IPS DF 4.7 (cell line): Measurements from ENCODE around the gene MCMBP.
"Not testable (repeated sequence)": the region's sequence is repeated elsewhere in the genome, so short reads cannot be mapped to it uniquely, and the experiment has no call there.

Experiments used
- DNase-seq: peaks from one replicate; pipeline ENCODE4 v3.0.0-alpha.2; 2013; ENCODE audit warnings: low spot score; ENCODE audit errors: extremely low read depth

MCMBP gene

DNA sequence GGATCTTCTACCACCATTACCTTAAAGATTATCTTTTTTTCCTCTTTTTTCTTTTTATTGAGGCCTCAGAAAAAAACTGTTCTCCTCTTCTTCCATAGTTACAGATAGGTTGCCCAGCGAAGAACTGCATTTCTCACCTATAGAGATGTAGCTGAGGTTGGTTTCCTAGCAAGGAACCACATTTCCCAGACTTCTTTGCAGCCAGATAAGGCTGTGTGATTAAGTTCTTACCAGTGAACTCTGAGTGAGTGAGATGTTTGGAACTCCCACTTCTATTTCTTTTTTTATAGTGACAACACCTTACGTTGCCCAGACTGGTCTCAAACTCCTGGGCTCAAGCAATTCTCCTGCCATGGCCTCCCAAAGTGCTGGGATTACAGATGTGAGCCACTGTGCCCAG is 5.9 kb upstream of the MCMBP start:
- no peak for DNase-seq

DNA sequence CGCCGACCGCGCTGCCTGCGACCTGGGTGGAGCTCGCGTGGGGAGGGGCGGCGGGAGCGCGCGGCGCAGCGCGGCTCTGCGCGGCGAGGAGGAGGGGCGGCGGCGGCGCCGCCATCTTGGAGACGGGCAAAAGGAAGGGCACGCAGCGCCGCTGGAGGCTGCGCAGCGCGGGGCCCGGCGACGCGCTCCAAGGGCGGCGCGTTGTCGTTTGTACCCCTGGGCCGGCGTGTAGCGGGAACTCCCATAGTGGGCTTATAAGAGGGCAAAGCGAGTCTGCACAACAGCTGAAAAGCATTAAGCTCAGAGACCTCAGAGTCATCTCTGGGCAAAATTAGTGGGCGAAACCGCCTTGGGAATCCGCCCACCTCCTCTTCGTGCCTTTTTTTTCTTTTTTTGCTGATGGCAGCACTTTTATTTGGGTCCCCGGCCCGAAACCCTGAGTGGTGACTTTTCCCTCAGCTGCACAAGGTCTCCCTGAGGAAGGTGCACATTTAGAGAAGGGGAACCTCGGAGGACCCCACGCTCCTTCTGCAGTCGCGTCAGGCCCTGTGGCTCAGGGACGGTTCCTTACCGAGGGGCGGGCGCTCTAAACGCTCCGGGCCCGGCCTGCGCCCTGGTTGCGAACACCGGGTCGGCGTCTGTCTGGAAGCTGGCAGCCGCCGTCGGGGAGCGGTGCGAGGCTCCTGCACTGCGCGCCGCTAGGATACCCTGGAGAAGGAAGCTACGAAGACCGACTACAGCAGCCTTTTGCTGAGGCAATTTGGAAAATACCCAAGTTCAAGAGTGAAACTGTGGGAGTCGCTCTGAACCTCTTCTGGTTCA is 428 bp upstream of the MCMBP start:
- DNase-seq = no peak

DNA sequence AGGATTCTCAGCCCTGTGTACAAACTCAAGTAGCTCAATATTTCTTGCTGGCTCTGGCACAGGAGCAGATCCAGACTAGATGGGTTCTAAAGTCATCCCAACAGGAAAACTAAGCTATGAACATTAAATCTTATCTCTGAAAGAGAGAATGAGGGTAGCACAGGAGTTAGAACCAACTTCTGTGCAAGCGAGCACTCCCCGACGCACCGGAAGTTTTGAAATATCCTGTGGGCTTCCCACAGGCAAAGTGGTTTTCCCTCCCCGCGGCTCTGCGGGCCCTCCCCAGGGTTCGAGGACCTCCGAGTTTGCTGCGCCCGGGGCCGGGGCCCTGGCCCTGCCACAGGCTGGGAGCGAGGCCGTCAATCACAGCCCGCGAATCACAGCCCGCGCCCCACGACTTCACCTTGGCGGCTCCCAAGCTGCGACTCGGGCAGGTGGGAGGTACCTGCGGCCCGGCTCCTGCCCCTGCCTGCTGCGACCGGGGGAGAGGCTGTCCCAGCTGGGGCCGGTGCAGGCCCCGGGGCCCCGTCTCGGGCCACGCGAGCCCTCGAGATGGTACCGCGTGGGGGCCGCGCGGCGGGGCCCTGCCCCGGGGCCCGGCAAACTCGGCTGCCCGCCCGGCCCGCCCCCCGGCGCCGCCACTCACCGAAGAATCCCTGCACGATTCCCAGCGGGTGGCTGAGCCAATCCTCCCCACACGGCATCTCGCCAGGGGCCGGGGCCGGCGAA is 598 bp downstream of the MCMBP start:
- no peak for DNase-seq

GRCh38 chr10:119869398-119869797 is 3.2 kb downstream of the MCMBP start:
- DNase-seq = not testable (repeated sequence)

DNA sequence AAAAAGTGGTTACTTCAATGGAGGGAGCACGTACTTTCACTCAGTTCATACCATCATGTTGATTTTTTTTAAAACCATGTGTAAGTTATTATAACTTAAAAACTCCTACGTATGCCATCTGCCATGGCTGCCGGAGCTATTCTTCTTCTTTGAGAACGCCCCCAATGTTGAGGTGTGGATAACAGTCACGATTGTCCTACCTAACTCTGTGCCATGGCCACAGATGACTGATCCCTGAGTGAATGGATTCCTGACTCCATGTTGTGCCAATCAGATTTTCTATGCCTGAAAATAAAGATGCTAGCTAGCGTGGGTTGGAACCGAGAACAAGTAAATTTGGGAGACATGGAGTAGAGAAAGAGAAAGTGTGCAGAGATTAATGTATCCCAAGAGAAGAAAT is 5.3 kb downstream of the MCMBP start:
- DNase-seq = no peak

- DNase-seq = no peak
These were observed 6.9 kb downstream of the MCMBP start for GRCh38 chr10:119865699-119866240.

DNA sequence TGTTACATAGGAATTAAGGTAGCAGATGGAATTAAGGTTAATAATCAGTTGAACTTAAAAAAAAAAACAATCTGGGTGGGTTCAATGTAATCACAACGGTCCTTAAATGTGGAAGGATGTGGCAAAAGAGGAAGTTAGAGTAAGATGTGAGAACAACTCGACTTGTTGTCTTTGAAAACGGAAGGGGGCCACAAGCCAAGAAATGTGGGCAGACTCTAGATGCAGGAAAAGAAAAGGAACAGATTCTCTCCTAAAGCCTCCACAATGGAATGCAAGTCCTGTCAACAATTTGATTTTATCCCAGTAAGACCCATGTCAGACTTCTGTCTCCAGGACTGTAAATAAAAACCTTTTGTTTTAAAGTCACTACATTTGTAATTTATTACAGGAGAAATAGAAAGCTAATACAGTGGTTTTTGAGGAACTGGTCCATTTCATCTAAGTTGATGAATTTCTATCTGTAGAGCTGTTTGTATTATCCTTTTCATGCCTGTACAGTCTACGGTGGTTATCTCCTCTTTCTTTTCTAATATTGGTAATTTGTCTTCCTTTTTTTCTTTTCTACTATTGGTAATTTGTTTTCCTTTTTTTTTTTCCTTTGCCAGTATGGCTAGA is 8.6 kb downstream of the MCMBP start:
- DNase-seq = no peak

DNA sequence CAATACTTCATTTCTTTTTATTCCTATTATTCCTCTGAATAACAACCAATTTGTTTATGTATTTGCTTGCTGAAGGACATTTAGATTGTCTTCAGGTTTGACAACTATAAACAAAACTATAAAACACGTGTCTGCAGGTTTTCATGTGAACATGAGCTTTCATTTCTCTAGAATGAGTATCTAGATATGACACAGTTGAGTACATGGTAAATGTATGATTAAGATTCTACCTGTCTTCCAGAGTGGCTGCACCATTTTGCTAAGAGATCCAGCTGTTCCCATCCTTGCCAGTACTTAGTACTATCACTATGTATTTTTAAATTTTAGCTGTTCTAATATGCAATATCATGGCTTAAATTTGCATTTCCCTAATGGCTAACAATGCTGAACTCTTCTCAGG is 10.1 kb downstream of the MCMBP start:
- DNase-seq = no peak

- DNase-seq = no peak
These were observed 11.6 kb downstream of the MCMBP start for GRCh38 chr10:119860866-119861607.

GRCh38 chr10:119859420-119860258 is 13.0 kb downstream of the MCMBP start:
- DNase-seq = no peak

DNA sequence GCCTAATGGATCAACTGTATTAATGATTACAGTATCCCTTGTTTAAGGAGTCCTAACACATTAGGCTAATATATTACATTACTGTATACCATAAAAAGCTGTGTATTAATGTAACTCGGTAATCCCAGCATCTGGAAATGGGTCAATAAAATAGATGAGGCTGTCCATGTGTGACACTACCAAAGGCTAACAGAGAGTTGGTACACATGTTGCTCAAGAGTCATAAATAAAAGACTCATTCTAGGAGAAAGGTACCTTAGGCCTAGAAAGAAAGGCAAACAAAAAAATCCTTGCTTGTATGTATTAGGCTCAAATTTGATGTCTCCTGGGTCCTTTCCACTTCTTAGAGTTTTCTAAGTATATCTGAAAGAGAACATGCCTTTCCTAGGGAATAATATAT is 14.6 kb downstream of the MCMBP start:
- DNase-seq = no peak

GRCh38 chr10:119853574-119853973 is 19.1 kb downstream of the MCMBP start:
- DNase-seq = no peak

DNA sequence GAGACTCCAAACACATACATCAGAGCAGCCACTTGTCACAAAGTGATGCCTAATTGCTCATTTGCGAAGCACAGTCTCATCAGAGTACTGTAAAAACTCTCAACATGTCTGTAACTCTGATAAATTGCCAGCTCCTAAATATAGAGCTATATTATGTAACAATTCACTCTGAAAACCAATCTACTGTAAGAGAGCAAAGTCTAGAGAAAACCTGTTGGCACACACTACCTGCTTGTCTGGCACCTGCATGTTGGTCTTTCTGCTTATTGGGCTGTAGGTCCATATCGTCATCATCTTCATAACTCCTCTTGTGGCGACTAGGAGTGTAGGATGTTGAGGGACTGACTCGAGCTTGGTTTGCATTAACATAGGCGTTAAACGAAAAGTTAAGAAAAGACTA is 19.8 kb downstream of the MCMBP start:
- no peak for DNase-seq

GRCh38 chr10:119852277-119852676 is 20.4 kb downstream of the MCMBP start:
- DNase-seq = no peak

- no peak for DNase-seq
These were observed 22.7 kb downstream of the MCMBP start for GRCh38 chr10:119849944-119850343.

GRCh38 chr10:119849031-119849789 is 23.4 kb downstream of the MCMBP start:
- DNase-seq = no peak

DNA sequence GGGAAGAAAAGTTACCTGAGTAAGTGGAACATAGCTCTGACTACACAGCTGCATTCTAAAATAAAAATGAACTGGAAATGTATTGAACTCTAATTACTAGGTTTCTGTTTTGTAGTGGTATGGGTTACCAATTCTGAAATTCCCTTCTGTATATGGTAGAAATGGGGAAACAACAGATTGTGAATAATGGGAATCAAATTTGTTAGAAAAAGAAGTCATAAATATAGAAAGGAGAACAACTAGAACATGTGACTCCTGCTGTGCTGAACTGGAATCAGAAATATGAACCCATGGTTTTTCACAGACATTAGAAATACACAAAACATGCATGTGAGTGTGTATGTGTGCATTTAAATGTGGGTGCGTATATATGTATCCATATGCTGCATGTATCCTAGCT is 27.0 kb downstream of the MCMBP start:
- DNase-seq = no peak

DNA sequence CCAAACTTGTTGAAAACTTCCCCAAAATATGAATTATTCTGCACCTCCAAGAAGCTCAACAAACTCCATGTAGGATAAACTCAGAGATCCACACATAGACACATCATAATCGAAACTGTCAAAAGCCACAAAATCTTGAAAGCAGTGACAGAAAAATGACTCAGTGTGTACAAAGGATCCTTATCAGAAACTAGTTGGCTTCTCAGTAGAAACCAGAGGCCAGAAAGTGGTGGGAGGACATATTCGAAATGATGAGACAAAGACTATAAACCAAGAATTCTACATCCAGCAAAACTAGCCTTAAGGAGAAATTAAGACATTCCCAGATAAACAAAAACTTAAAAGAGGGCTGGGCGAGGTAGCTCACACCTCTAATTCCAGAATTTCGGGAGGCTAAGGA is 38.5 kb downstream of the MCMBP start:
- no peak for DNase-seq

DNA sequence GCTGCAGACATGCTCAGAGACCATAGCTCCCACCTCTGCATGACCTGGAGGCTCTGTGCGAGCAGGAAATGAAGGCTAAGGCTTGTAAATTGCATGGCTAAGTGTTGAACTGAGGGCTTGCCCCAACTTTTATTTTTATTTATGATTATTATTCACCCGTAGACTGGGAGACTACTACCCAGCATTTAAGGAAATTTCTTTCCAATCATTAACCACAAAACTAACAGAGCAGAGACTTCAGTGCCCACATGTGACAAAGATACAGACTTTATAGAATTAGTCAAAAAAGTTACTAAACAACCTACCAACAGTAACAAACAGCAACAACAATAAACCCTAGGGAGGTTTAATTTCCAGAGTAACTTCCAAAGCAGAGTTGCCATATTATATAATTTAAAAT is 39.7 kb downstream of the MCMBP start:
- DNase-seq = no peak

DNA sequence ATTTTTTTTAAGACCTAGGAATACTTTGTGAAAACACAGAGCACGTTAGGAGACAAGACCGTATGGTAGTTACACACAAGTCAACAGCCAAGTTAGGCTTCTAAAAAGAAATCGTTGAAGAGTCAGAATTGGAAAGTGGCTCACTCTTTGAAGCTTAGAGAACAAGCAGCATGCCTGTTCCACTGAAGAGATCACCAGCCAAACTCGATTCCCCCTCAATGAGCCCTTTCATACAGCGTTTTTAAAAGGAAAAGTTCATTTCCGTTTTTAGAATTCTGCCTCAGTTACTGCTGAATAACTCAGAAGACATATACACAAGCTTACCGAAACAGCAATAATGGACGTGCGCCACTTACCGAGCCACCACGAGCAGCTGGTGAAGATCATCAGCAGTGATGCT is 41.0 kb downstream of the MCMBP start:
- no peak for DNase-seq
